GM12878 (cell line): ENCODE measurements around the gene NUP93. TPM values are rescaled to one million over a fixed set of nuclear protein-coding genes. Genes with fewer than 3 reads are reported as not detected.

ENCODE experiments used
- EED ChIP-seq: sonication (generic); IDR thresholded peaks from 2 replicates; pipeline ENCODE4 v1.6.1; 2016; ENCODE audit warnings: antibody characterized with exemption, low read depth
- KLF5 ChIP-seq: fragments of 450-650 bp; IDR thresholded peaks from 2 replicates; pipeline ENCODE4 v1.6.1; 2014; ENCODE audit warnings: mild to moderate bottlenecking; ENCODE audit not compliant: partially characterized antibody
- MTA3 ChIP-seq: IDR thresholded peaks from 2 replicates; pipeline ENCODE4 v1.6.1; 2012; ENCODE audit warnings: low read length, inconsistent platforms, borderline replicate concordance
- NFYB ChIP-seq: IDR thresholded peaks from 2 replicates; pipeline ENCODE4 v1.6.1; 2011; ENCODE audit warnings: low read depth, mild to moderate bottlenecking, low read length, improper control_type of control experiment, moderate library complexity; ENCODE audit not compliant: insufficient read depth
- SMC3 ChIP-seq: IDR thresholded peaks from 2 replicates; pipeline ENCODE4 v1.6.1; 2011; ENCODE audit warnings: low read length, improper control_type of control experiment, borderline replicate concordance
- SREBF2 ChIP-seq: IDR thresholded peaks from 2 replicates; pipeline ENCODE4 v1.6.1; 2012; ENCODE audit warnings: mild to moderate bottlenecking, low read length
- TBL1XR1 ChIP-seq: IDR thresholded peaks from 2 replicates; pipeline ENCODE4 v1.6.1; 2012; ENCODE audit warnings: low read depth, low read length, improper control_type of control experiment
- TCF12 ChIP-seq: IDR thresholded peaks from 2 replicates; pipeline ENCODE4 v1.6.1; 2011; ENCODE audit warnings: low read depth, mild to moderate bottlenecking, low read length
- polyA plus RNA-seq, 11 experiments: library from polyadenylated mRNA; depleted of rRNA in 4 of 11; unstranded in 6 of 11; stranded (reverse) in 5 of 11; fragments of >200 nt; fragmentation: Nextera tagmentation in 4 of 11; fragmentation: Illumina TruSeq in 1 of 11; extraction: Ambion mirVana in 4 of 11; extraction: Trizol in 1 of 11; gene quantifications; 1 replicate in 1 of 11; 2 replicates in 10 of 11; pipeline versions ENCODE4 v1.2.1 to v1.2.3, GENCODE V29; 2011 to 2016; ENCODE audit warnings: inconsistent platforms in 2 of 11, missing spikeins in 2 of 11, low read depth in 1 of 11
- total RNA-seq, 4 experiments: library from RNA; depleted of rRNA in 3 of 4; stranded (reverse); fragments of >200 nt in 3 of 4; fragmentation: Illumina TruSeq in 1 of 4; extraction: Trizol in 1 of 4; gene quantifications; 2 replicates each; pipeline versions ENCODE4 v1.2.1 to v1.2.3, GENCODE V29; 2013 to 2021
- TF ChIP-seq, protein P1 (sequence below): IDR thresholded peaks from 2 replicates; pipeline ENCODE4 v1.6.1; 2012; ENCODE audit warnings: improper control_type of control experiment, low read depth, low read length; ENCODE audit not compliant: insufficient replicate concordance
- TF ChIP-seq, protein P2 (sequence below): fragments of 450-650 bp; conservative IDR thresholded peaks from 2 replicates; pipeline ENCODE4 v1.6.1; 2017; ENCODE audit warnings: mild to moderate bottlenecking, moderate library complexity
- TF ChIP-seq, protein P3 (sequence below): IDR thresholded peaks from 2 replicates; pipeline ENCODE4 v1.6.1; 2011; ENCODE audit warnings: low read depth, low read length, improper control_type of control experiment, borderline replicate concordance
- TF ChIP-seq, protein P4 (sequence below): fragments of 450-650 bp; IDR thresholded peaks from 2 replicates; pipeline ENCODE4 v1.6.1; 2017; ENCODE audit warnings: mild to moderate bottlenecking, low read depth, inconsistent platforms; ENCODE audit not compliant: poor library complexity, severe bottlenecking
- TF ChIP-seq, protein P5 (sequence below): IDR thresholded peaks from 2 replicates; pipeline ENCODE4 v1.6.1; 2011; ENCODE audit warnings: mild to moderate bottlenecking, low read depth, low read length, moderate library complexity; ENCODE audit not compliant: insufficient replicate concordance
- TF ChIP-seq, protein P6 (sequence below): IDR thresholded peaks from 2 replicates; pipeline ENCODE4 v1.6.1; 2012; ENCODE audit warnings: low read depth, low read length, improper control_type of control experiment

The NUP93 gene
- total and polyA plus RNA-seq, 10 of the 15 experiments (the other 5 are each of a cell fraction or from before 2014, with no cell fraction given): 82.2 to 175 (median 101) TPM

DNA sequence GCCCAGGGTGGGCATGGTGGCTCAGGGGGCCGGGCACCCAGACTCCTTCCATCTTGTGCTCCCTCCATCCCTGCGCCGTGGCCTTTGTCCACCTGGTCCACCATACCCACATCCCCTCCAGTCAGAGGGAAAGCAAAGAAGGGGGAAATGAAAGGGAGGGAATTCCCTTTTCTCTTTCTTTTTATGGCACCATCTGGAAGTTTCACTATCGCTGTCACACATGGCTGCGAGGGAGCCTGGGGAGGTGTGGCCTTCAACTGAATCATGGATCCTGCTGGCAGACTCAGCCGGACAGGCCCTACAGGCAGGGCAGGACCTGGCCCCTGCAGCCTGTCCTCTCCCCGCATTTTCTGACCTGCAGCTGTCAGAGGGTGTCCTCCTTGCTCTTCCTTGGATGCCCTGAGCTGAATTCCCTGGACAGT lies 141.3 kb downstream of the NUP93 start (continued):
- TF ChIP-seq, protein P1, sequence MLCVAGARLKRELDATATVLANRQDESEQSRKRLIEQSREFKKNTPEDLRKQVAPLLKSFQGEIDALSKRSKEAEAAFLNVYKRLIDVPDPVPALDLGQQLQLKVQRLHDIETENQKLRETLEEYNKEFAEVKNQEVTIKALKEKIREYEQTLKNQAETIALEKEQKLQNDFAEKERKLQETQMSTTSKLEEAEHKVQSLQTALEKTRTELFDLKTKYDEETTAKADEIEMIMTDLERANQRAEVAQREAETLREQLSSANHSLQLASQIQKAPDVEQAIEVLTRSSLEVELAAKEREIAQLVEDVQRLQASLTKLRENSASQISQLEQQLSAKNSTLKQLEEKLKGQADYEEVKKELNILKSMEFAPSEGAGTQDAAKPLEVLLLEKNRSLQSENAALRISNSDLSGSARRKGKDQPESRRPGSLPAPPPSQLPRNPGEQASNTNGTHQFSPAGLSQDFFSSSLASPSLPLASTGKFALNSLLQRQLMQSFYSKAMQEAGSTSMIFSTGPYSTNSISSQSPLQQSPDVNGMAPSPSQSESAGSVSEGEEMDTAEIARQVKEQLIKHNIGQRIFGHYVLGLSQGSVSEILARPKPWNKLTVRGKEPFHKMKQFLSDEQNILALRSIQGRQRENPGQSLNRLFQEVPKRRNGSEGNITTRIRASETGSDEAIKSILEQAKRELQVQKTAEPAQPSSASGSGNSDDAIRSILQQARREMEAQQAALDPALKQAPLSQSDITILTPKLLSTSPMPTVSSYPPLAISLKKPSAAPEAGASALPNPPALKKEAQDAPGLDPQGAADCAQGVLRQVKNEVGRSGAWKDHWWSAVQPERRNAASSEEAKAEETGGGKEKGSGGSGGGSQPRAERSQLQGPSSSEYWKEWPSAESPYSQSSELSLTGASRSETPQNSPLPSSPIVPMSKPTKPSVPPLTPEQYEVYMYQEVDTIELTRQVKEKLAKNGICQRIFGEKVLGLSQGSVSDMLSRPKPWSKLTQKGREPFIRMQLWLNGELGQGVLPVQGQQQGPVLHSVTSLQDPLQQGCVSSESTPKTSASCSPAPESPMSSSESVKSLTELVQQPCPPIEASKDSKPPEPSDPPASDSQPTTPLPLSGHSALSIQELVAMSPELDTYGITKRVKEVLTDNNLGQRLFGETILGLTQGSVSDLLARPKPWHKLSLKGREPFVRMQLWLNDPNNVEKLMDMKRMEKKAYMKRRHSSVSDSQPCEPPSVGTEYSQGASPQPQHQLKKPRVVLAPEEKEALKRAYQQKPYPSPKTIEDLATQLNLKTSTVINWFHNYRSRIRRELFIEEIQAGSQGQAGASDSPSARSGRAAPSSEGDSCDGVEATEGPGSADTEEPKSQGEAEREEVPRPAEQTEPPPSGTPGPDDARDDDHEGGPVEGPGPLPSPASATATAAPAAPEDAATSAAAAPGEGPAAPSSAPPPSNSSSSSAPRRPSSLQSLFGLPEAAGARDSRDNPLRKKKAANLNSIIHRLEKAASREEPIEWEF: no peak
- TF ChIP-seq EED (peak; percentile 99), KLF5 (no peak), MTA3 (peak; percentile 82; the same call in 1 of the 2 replicates), SMC3 (no peak; the same call in 1 of the 2 replicates), TCF12 (peak; percentile 97), TBL1XR1 (peak; percentile 47; the same call in 1 of the 2 replicates), SREBF2 (no peak), NFYB (no peak)
- TF ChIP-seq, protein P2, sequence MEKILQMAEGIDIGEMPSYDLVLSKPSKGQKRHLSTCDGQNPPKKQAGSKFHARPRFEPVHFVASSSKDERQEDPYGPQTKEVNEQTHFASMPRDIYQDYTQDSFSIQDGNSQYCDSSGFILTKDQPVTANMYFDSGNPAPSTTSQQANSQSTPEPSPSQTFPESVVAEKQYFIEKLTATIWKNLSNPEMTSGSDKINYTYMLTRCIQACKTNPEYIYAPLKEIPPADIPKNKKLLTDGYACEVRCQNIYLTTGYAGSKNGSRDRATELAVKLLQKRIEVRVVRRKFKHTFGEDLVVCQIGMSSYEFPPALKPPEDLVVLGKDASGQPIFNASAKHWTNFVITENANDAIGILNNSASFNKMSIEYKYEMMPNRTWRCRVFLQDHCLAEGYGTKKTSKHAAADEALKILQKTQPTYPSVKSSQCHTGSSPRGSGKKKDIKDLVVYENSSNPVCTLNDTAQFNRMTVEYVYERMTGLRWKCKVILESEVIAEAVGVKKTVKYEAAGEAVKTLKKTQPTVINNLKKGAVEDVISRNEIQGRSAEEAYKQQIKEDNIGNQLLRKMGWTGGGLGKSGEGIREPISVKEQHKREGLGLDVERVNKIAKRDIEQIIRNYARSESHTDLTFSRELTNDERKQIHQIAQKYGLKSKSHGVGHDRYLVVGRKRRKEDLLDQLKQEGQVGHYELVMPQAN: no peak
- TF ChIP-seq, protein P3, sequence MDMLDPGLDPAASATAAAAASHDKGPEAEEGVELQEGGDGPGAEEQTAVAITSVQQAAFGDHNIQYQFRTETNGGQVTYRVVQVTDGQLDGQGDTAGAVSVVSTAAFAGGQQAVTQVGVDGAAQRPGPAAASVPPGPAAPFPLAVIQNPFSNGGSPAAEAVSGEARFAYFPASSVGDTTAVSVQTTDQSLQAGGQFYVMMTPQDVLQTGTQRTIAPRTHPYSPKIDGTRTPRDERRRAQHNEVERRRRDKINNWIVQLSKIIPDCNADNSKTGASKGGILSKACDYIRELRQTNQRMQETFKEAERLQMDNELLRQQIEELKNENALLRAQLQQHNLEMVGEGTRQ: no peak
- TF ChIP-seq, protein P4, sequence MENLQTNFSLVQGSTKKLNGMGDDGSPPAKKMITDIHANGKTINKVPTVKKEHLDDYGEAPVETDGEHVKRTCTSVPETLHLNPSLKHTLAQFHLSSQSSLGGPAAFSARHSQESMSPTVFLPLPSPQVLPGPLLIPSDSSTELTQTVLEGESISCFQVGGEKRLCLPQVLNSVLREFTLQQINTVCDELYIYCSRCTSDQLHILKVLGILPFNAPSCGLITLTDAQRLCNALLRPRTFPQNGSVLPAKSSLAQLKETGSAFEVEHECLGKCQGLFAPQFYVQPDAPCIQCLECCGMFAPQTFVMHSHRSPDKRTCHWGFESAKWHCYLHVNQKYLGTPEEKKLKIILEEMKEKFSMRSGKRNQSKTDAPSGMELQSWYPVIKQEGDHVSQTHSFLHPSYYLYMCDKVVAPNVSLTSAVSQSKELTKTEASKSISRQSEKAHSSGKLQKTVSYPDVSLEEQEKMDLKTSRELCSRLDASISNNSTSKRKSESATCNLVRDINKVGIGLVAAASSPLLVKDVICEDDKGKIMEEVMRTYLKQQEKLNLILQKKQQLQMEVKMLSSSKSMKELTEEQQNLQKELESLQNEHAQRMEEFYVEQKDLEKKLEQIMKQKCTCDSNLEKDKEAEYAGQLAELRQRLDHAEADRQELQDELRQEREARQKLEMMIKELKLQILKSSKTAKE: peak; percentile 45
- TF ChIP-seq, protein P5, sequence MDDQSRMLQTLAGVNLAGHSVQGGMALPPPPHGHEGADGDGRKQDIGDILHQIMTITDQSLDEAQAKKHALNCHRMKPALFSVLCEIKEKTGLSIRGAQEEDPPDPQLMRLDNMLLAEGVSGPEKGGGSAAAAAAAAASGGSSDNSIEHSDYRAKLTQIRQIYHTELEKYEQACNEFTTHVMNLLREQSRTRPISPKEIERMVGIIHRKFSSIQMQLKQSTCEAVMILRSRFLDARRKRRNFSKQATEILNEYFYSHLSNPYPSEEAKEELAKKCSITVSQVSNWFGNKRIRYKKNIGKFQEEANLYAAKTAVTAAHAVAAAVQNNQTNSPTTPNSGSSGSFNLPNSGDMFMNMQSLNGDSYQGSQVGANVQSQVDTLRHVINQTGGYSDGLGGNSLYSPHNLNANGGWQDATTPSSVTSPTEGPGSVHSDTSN: no peak
- TF ChIP-seq, protein P6, sequence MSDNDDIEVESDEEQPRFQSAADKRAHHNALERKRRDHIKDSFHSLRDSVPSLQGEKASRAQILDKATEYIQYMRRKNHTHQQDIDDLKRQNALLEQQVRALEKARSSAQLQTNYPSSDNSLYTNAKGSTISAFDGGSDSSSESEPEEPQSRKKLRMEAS: no peak
